ENCODE data around the gene HNMT. TPM values are rescaled to one million over a fixed set of nuclear protein-coding genes. Genes with fewer than 3 reads are reported as not detected.

The HNMT gene
- total RNA-seq, 1 experiment from 2014 or later, result 3.1 TPM

- TF ChIP-seq ATF2 (CRISPR knock-in tag; IDR thresholded peaks at IDR 0.05; ENCODE audit: borderline replicate concordance, low read depth), result no peak
Measured at GRCh38 chr2:137999273-137999672, 35.0 kb downstream of the HNMT start (continued).

GRCh38 chr2:138000009-138000408 is 35.7 kb downstream of the HNMT start:
- H3K27me3 Mint-ChIP-seq (ENCODE audit: low read depth), result no peaks in the 10 kb centered on the region

GRCh38 chr2:138000796-138001195 is 36.5 kb downstream of the HNMT start:
- ChIA-PET POLR2A (no interaction called here), CTCF (no interaction called here)
- Mint-ChIP-seq H3K4me3 (no peak overlapping the region), H3K9me3 (no peaks in the 10 kb centered on the region; the same call in none of the 2 replicates), H3K36me3 (no peaks in the 10 kb centered on the region), H3K27me3 (ENCODE audit: low read depth) (no peaks in the 10 kb centered on the region), H3K4me1 (no peaks in the 10 kb centered on the region), H3K27ac (no peak overlapping the region)
- no peak for ATAC-seq
- TF ChIP-seq ZNF512 (CRISPR knock-in tag; IDR thresholded peaks at IDR 0.05; ENCODE audit: borderline replicate concordance), result no peak
- TF ChIP-seq E2F1 (CRISPR knock-in tag; IDR thresholded peaks at IDR 0.05), result no peak
- TF ChIP-seq ATF1 (CRISPR knock-in tag; IDR thresholded peaks at IDR 0.05), result no peak
- no peak for TF ChIP-seq PRRX2 (CRISPR knock-in tag; IDR thresholded peaks at IDR 0.05)
- no peak for TF ChIP-seq ETV6 (CRISPR knock-in tag; IDR thresholded peaks at IDR 0.05)
- TF ChIP-seq SMAD4 (CRISPR knock-in tag; IDR thresholded peaks at IDR 0.05), result no peak
- TF ChIP-seq SMAD3 (CRISPR knock-in tag; IDR thresholded peaks at IDR 0.05; ENCODE audit: borderline replicate concordance), result no peak
- no peak for TF ChIP-seq ZNF416 (CRISPR knock-in tag; IDR thresholded peaks at IDR 0.05)
- TF ChIP-seq ZNF121 (CRISPR knock-in tag; IDR thresholded peaks at IDR 0.05), result no peak
- no peak for TF ChIP-seq ZNF396 (CRISPR knock-in tag; IDR thresholded peaks at IDR 0.05; ENCODE audit: borderline replicate concordance)
- no peak for TF ChIP-seq GRHL2 (CRISPR knock-in tag; IDR thresholded peaks at IDR 0.05; ENCODE audit: insufficient replicate concordance, severe bottlenecking)
- no peak for TF ChIP-seq ATF2 (CRISPR knock-in tag; IDR thresholded peaks at IDR 0.05; ENCODE audit: borderline replicate concordance, low read depth)
- no peak for TF ChIP-seq HMGXB4 (CRISPR knock-in tag; IDR thresholded peaks at IDR 0.05)
- DNase-seq (ENCODE audit: low spot score), result no peak

More at GRCh38 chr2:138000009-138000408, 35.7 kb downstream of the HNMT start:
- CTCF ChIA-PET, result no interaction called here
- Mint-ChIP-seq H3K9me3 (no peaks in the 10 kb centered on the region; the same call in none of the 2 replicates), H3K4me1 (no peaks in the 10 kb centered on the region), H3K27ac (no peak overlapping the region), H3K4me3 (no peak overlapping the region), H3K36me3 (no peaks in the 10 kb centered on the region)
- TF ChIP-seq IRF2 (CRISPR knock-in tag; IDR thresholded peaks at IDR 0.05; ENCODE audit: borderline replicate concordance, low read depth), result no peak
- no peak for TF ChIP-seq GTF2I (CRISPR knock-in tag; conservative IDR thresholded peaks at IDR 0.05)
- no peak for TF ChIP-seq ATF1 (CRISPR knock-in tag; IDR thresholded peaks at IDR 0.05)
- no peak for TF ChIP-seq ZNF138 (CRISPR knock-in tag; conservative IDR thresholded peaks at IDR 0.05)
- TF ChIP-seq FOXP1 (CRISPR knock-in tag; IDR thresholded peaks at IDR 0.05; ENCODE audit: borderline replicate concordance), result no peak
- no peak for TF ChIP-seq NFATC4 (CRISPR knock-in tag; IDR thresholded peaks at IDR 0.05)
- no peak for TF ChIP-seq TP53 (CRISPR knock-in tag; IDR thresholded peaks at IDR 0.05)
- TF ChIP-seq FOXP4 (CRISPR knock-in tag; IDR thresholded peaks at IDR 0.05), result no peak
- TF ChIP-seq KAT7 (CRISPR knock-in tag; IDR thresholded peaks at IDR 0.05; ENCODE audit: borderline replicate concordance), result no peak
- TF ChIP-seq NFE2L1 (CRISPR knock-in tag; IDR thresholded peaks at IDR 0.05), result no peak
- no peak for TF ChIP-seq E2F1 (CRISPR knock-in tag; IDR thresholded peaks at IDR 0.05)
- no peak for ATAC-seq
- DNase-seq (ENCODE audit: low spot score), result no peak
- POLR2A ChIA-PET, result no interaction called here

Data from WTC11 (cell line).